Liver (tissue), 9 donors: Measurements from ENCODE around the gene TUB. TPM values are rescaled to one million over a fixed set of nuclear protein-coding genes. Genes with fewer than 3 reads are reported as not detected.

ENCODE experiments used
- DNase-seq: peaks from one replicate; pipeline ENCODE4 v3.0.0-alpha.2; 2017; ENCODE audit warnings: low spot score
- H3K27ac ChIP-seq, 2 donors: one replicate each; pipeline ENCODE4 v1.7.0; 2013; ENCODE audit warnings: inconsistent platforms in 2 of 2, low read length in 2 of 2, control low read depth in 1 of 2, low read depth in 1 of 2, mild to moderate bottlenecking in 1 of 2
- H3K27me3 ChIP-seq, 4 donors: one replicate each; pipeline versions ENCODE4 v1.6.1 to v1.7.0; 2013; ENCODE audit warnings: low read length in 3 of 4, inconsistent platforms in 1 of 4, mild to moderate bottlenecking in 1 of 4, moderate library complexity in 1 of 4; ENCODE audit not compliant: control insufficient read depth in 4 of 4, insufficient read depth in 4 of 4
- H3K36me3 ChIP-seq, 4 donors: one replicate each; pipeline versions ENCODE4 v1.6.1 to v1.7.0; 2013; ENCODE audit warnings: low read length in 3 of 4, mild to moderate bottlenecking in 3 of 4, low read depth in 1 of 4, moderate library complexity in 1 of 4; ENCODE audit not compliant: control insufficient read depth in 4 of 4, insufficient read depth in 3 of 4
- H3K4me1 ChIP-seq, 4 donors: one replicate each; pipeline versions ENCODE4 v1.6.1 to v1.7.0; 2013; ENCODE audit warnings: low read length in 3 of 4, mild to moderate bottlenecking in 3 of 4, moderate library complexity in 1 of 4; ENCODE audit not compliant: control insufficient read depth in 4 of 4, insufficient read depth in 4 of 4
- H3K4me3 ChIP-seq, 3 donors: one replicate each; pipeline versions ENCODE4 v1.6.1 to v1.7.0; 2013; ENCODE audit warnings: low read length in 3 of 3, control low read depth in 1 of 3, low read depth in 1 of 3, mild to moderate bottlenecking in 1 of 3
- H3K9ac ChIP-seq, 2 donors: one replicate each; pipeline ENCODE4 v1.7.0; 2013; ENCODE audit warnings: low read length in 2 of 2, mild to moderate bottlenecking in 2 of 2, moderate library complexity in 2 of 2, control low read depth in 1 of 2, low read depth in 1 of 2
- H3K9me3 ChIP-seq, 4 donors: one replicate each; pipeline versions ENCODE4 v1.6.1 to v1.7.0; 2013; ENCODE audit warnings: low read length in 3 of 4; ENCODE audit not compliant: control insufficient read depth in 4 of 4
- EGR1 ChIP-seq, 2 donors: IDR thresholded peaks; 2 replicates each; pipeline ENCODE4 v1.6.1; 2016 to 2018; ENCODE audit warnings: antibody characterized with exemption in 2 of 2, low read depth in 2 of 2
- FOXA1 ChIP-seq: IDR thresholded peaks from 2 replicates; pipeline ENCODE4 v1.6.1; 2016; ENCODE audit warnings: antibody characterized with exemption
- HNF4A ChIP-seq, 2 donors: conservative IDR thresholded peaks; 2 replicates each; pipeline ENCODE4 v1.6.1; 2016; ENCODE audit warnings: antibody characterized with exemption in 2 of 2, mild to moderate bottlenecking in 2 of 2
- HNF4G ChIP-seq: IDR thresholded peaks from 2 replicates; pipeline ENCODE4 v1.6.1; 2016; ENCODE audit warnings: antibody characterized with exemption
- JUND ChIP-seq, 2 donors: IDR thresholded peaks; 2 replicates each; pipeline ENCODE4 v1.6.1; 2016; ENCODE audit warnings: antibody characterized with exemption in 2 of 2
- RAD21 ChIP-seq, 2 donors: IDR thresholded peaks; 2 replicates each; pipeline ENCODE4 v1.6.1; 2016; ENCODE audit warnings: antibody characterized with exemption in 2 of 2, mild to moderate bottlenecking in 2 of 2
- RXRA ChIP-seq, 2 donors: IDR thresholded peaks; 2 replicates each; pipeline ENCODE4 v1.6.1; 2017 to 2018; ENCODE audit warnings: antibody characterized with exemption in 2 of 2, mild to moderate bottlenecking in 1 of 2
- SP1 ChIP-seq: IDR thresholded peaks from 2 replicates; pipeline ENCODE4 v1.6.1; 2018; ENCODE audit warnings: antibody characterized with exemption, mild to moderate bottlenecking
- YY1 ChIP-seq: IDR thresholded peaks from 2 replicates; pipeline ENCODE4 v1.6.1; 2016; ENCODE audit warnings: antibody characterized with exemption, mild to moderate bottlenecking
- WGBS: extraction: QIAGEN DNeasy Blood & Tissue Kit; methylation state at CpG from one replicate; pipeline ENCODE4 v1.1.7; 2013; 5-methylcytosine and 5-hydroxymethylcytosine counted together
- polyA plus RNA-seq, 2 donors: library from polyadenylated mRNA; stranded (reverse) in 1 of 2; unstranded in 1 of 2; fragments of 200-250 nt in 1 of 2; fragments of >200 nt in 1 of 2; fragmentation: Nextera tagmentation in 1 of 2; extraction: Ambion mirVana in 1 of 2; gene quantifications; one replicate each; pipeline versions ENCODE4 v1.2.1 to v1.2.3, GENCODE V29; 2013 to 2015
- total RNA-seq, 2 donors: library from RNA; depleted of rRNA; stranded (reverse); fragments of >200 nt; gene quantifications; one replicate each; pipeline ENCODE4 v1.2.3, GENCODE V29; 2014
- TF ChIP-seq, protein P1 (sequence below): IDR thresholded peaks from 2 replicates; pipeline ENCODE4 v1.6.1; 2016; ENCODE audit warnings: antibody characterized with exemption, mild to moderate bottlenecking
- TF ChIP-seq, protein P2 (sequence below): IDR thresholded peaks from 2 replicates; pipeline ENCODE4 v1.6.1; 2016; ENCODE audit warnings: antibody characterized with exemption
- TF ChIP-seq, protein P3 (sequence below): IDR thresholded peaks from 2 replicates; pipeline ENCODE4 v1.6.1; 2016; ENCODE audit warnings: antibody characterized with exemption
- TF ChIP-seq, protein P4 (sequence below): IDR thresholded peaks from 2 replicates; pipeline ENCODE4 v1.6.1; 2016; ENCODE audit warnings: antibody characterized with exemption
- TF ChIP-seq, protein P5 (sequence below): fragments of 150-350 bp; IDR thresholded peaks from 2 replicates; pipeline ENCODE4 v1.5.1; 2017; ENCODE audit warnings: improper control_type of control experiment, low read depth, low read length; ENCODE audit not compliant: missing input control
- donor health status: healthy.
- donor health status: healthy.
- donor health status: healthy.
- donor health status: healthy.
- donor health status: healthy.

The TUB gene
- total and polyA plus RNA-seq, 4 donors, result 0.15 to 1.3 (median 0.66) TPM

DNA sequence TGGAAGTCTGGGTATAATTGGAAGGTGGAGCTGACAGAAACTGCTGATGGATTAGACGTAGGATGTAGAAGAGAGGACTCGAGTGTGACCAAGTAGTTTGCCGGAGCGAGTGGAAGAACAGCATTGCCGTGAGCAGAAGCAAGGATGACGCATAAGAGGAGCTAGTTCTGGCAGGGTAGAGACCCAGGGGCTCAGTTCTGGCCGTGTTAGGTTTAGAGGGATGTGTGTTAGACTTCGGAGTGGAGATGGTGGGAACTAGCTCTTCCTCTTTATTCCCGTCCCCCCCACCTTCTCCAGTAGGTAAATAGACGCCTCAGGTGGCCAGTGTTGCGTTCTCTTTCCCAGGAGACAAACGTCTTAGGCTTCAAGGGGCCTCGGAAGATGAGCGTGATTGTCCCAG lies 19.1 kb downstream of the TUB start:
- Histone ChIP-seq H3K4me1 (no peaks in the 10 kb centered on the region), H3K27ac (no peak overlapping the region), H3K27me3 (no peaks in the 10 kb centered on the region), H3K4me3 (no peak overlapping the region), H3K9ac (no peak overlapping the region), H3K9me3 (no peaks in the 10 kb centered on the region), H3K36me3 (no peaks in the 10 kb centered on the region)
- TF ChIP-seq EGR1 (IDR thresholded peaks at IDR 0.05; ENCODE audit: low read depth in 2 of 2) (no peak), HNF4A (conservative IDR thresholded peaks at IDR 0.05) (no peak), HNF4G (no peak)
- TF ChIP-seq, protein P1, sequence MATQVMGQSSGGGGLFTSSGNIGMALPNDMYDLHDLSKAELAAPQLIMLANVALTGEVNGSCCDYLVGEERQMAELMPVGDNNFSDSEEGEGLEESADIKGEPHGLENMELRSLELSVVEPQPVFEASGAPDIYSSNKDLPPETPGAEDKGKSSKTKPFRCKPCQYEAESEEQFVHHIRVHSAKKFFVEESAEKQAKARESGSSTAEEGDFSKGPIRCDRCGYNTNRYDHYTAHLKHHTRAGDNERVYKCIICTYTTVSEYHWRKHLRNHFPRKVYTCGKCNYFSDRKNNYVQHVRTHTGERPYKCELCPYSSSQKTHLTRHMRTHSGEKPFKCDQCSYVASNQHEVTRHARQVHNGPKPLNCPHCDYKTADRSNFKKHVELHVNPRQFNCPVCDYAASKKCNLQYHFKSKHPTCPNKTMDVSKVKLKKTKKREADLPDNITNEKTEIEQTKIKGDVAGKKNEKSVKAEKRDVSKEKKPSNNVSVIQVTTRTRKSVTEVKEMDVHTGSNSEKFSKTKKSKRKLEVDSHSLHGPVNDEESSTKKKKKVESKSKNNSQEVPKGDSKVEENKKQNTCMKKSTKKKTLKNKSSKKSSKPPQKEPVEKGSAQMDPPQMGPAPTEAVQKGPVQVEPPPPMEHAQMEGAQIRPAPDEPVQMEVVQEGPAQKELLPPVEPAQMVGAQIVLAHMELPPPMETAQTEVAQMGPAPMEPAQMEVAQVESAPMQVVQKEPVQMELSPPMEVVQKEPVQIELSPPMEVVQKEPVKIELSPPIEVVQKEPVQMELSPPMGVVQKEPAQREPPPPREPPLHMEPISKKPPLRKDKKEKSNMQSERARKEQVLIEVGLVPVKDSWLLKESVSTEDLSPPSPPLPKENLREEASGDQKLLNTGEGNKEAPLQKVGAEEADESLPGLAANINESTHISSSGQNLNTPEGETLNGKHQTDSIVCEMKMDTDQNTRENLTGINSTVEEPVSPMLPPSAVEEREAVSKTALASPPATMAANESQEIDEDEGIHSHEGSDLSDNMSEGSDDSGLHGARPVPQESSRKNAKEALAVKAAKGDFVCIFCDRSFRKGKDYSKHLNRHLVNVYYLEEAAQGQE, result no peak
- WGBS, result 87% methylated on average over 14 of the region's 14 CpGs
- DNase-seq, result peak; percentile 23

DNA sequence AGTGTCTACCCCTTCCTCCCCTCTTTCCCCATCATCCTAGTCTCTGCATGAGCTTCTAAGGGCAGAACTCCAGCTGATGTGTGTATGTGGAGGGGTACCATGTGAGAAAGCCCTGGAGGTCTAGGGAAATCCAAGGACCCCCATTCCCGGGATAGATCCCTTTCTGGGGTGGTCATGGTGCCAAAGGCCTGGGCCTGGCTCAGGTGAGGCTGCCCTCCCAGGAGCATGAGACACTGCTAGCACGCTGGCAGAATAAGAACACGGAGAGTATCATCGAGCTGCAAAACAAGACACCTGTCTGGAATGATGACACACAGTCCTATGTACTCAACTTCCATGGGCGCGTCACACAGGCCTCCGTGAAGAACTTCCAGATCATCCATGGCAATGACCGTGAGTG lies 19.6 kb downstream of the TUB start:
- Histone ChIP-seq H3K4me3 (no peak overlapping the region), H3K36me3 (peaks cover 0 to under 1% (median 0%) of the 10 kb centered on the region in 4 donors), H3K27ac (no peak overlapping the region), H3K9ac (no peak overlapping the region), H3K4me1 (no peaks in the 10 kb centered on the region), H3K27me3 (no peaks in the 10 kb centered on the region), H3K9me3 (no peaks in the 10 kb centered on the region)
- peak; percentile 28 for DNase-seq
- TF ChIP-seq RAD21 (IDR thresholded peaks at IDR 0.05) (no peak), FOXA1 (no peak)
- TF ChIP-seq, protein P2, sequence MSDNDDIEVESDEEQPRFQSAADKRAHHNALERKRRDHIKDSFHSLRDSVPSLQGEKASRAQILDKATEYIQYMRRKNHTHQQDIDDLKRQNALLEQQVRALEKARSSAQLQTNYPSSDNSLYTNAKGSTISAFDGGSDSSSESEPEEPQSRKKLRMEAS, result no peak
- WGBS, result 92% methylated on average over 8 of the region's 8 CpGs

DNA sequence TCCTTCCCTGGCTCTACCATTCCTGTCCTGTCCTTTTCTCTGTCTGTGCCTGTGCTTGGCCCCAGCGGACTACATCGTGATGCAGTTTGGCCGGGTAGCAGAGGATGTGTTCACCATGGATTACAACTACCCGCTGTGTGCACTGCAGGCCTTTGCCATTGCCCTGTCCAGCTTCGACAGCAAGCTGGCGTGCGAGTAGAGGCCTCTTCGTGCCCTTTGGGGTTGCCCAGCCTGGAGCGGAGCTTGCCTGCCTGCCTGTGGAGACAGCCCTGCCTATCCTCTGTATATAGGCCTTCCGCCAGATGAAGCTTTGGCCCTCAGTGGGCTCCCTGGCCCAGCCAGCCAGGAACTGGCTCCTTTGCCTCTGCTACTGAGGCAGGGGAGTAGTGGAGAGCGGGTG lies 20.4 kb downstream of the TUB start:
- H3K27me3 ChIP-seq, result no peaks in the 10 kb centered on the region
- no peak overlapping the region for H3K4me3 ChIP-seq
- TF ChIP-seq, protein P3, sequence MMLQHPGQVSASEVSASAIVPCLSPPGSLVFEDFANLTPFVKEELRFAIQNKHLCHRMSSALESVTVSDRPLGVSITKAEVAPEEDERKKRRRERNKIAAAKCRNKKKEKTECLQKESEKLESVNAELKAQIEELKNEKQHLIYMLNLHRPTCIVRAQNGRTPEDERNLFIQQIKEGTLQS, result no peak
- TF ChIP-seq SP1 (no peak), YY1 (no peak), HNF4G (no peak), JUND (IDR thresholded peaks at IDR 0.05) (no peak), RXRA (IDR thresholded peaks at IDR 0.05) (no peak), HNF4A (conservative IDR thresholded peaks at IDR 0.05) (no peak), EGR1 (IDR thresholded peaks at IDR 0.05; ENCODE audit: low read depth in 2 of 2) (no peak)
- TF ChIP-seq, protein P4, sequence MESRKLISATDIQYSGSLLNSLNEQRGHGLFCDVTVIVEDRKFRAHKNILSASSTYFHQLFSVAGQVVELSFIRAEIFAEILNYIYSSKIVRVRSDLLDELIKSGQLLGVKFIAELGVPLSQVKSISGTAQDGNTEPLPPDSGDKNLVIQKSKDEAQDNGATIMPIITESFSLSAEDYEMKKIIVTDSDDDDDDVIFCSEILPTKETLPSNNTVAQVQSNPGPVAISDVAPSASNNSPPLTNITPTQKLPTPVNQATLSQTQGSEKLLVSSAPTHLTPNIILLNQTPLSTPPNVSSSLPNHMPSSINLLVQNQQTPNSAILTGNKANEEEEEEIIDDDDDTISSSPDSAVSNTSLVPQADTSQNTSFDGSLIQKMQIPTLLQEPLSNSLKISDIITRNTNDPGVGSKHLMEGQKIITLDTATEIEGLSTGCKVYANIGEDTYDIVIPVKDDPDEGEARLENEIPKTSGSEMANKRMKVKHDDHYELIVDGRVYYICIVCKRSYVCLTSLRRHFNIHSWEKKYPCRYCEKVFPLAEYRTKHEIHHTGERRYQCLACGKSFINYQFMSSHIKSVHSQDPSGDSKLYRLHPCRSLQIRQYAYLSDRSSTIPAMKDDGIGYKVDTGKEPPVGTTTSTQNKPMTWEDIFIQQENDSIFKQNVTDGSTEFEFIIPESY, result no peak
- TF ChIP-seq, protein P5, sequence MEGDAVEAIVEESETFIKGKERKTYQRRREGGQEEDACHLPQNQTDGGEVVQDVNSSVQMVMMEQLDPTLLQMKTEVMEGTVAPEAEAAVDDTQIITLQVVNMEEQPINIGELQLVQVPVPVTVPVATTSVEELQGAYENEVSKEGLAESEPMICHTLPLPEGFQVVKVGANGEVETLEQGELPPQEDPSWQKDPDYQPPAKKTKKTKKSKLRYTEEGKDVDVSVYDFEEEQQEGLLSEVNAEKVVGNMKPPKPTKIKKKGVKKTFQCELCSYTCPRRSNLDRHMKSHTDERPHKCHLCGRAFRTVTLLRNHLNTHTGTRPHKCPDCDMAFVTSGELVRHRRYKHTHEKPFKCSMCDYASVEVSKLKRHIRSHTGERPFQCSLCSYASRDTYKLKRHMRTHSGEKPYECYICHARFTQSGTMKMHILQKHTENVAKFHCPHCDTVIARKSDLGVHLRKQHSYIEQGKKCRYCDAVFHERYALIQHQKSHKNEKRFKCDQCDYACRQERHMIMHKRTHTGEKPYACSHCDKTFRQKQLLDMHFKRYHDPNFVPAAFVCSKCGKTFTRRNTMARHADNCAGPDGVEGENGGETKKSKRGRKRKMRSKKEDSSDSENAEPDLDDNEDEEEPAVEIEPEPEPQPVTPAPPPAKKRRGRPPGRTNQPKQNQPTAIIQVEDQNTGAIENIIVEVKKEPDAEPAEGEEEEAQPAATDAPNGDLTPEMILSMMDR, result no peak
- no peak overlapping the region for H3K9ac ChIP-seq
- no peaks in the 10 kb centered on the region for H3K4me1 ChIP-seq
- H3K27ac ChIP-seq, result no peak overlapping the region
- WGBS, result 93% methylated on average over 11 of the region's 11 CpGs
- H3K36me3 ChIP-seq, result peaks cover 0 to 3% (median 0%) of the 10 kb centered on the region in 4 donors
- DNase-seq, result peak; percentile 25
- H3K9me3 ChIP-seq, result no peaks in the 10 kb centered on the region
